Measurements from ENCODE around the gene ITPR1.

ITPR1 gene

GRCh38 chr3:4814904-4815574, 321.9 kb downstream of the ITPR1 start:
- Histone ChIP-seq H3K79me2 (ENCODE audit: insufficient read depth, low read length) (no peaks in the 10 kb centered on the region), H3K27ac (ENCODE audit: low read depth, low read length, poor library complexity, severe bottlenecking) (no peak overlapping the region), H3K9me2 (ENCODE audit: low read depth, low read length) (no peaks in the 10 kb centered on the region), H2AFZ (ENCODE audit: low read length) (no peak overlapping the region), H3K4me1 (ENCODE audit: insufficient read depth, low read length, severe bottlenecking) (no peaks in the 10 kb centered on the region), H3F3A (ENCODE audit: insufficient read depth, low read length) (no peaks in the 10 kb centered on the region), H3K36me3 (ENCODE audit: insufficient read depth, low read length) (no peaks in the 10 kb centered on the region), H3K9me3 (ENCODE audit: low read length) (0 out of 2 replicates have a peak, but pooled peaks cover 3% of the 10 kb centered on the region), H3K27me3 (ENCODE audit: insufficient read depth, low read length) (no peaks in the 10 kb centered on the region), H4K20me1 (ENCODE audit: insufficient read depth, low read length) (no peaks in the 10 kb centered on the region), H3K4me2 (ENCODE audit: low read length) (no peak overlapping the region), H3K4me3 (ENCODE audit: low read depth, low read length, poor library complexity, severe bottlenecking) (no peak overlapping the region), H3K9ac (ENCODE audit: low read length) (no peak overlapping the region)
- TF ChIP-seq CTCF (IDR thresholded peaks at IDR 0.05; ENCODE audit: low read length) (no peak), EZH2 (IDR thresholded peaks at IDR 0.05; ENCODE audit: borderline replicate concordance, low read length) (no peak)

DNA sequence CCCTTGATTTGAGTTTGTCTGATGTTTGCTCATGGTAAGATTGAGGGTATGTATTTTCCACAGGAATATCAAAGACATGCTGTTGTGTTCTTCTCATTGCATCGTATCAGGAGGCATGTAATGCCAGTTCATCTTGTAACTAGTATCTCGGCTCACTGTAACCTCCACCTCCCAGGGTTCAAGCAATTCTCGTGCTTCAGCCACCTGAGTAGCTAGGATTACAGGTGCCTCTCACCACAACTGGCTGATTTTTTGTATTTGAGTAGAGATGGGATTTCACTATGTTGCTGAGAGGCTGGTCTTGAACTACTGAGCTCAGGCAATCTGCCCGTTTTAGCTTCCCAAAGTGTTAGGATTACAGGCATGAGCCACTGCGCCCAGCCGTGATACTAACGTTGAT, 323.2 kb downstream of the ITPR1 start:
- no peak overlapping the region for H3K4me2 ChIP-seq (ENCODE audit: low read length)
- H3K4me1 ChIP-seq (ENCODE audit: insufficient read depth, low read length, severe bottlenecking) = no peaks in the 10 kb centered on the region
- H3K9me2 ChIP-seq (ENCODE audit: low read depth, low read length) = no peaks in the 10 kb centered on the region
- H3K27me3 ChIP-seq (ENCODE audit: insufficient read depth, low read length) = no peaks in the 10 kb centered on the region
- no peak overlapping the region for H3K27ac ChIP-seq (ENCODE audit: low read depth, low read length, poor library complexity, severe bottlenecking)
- no peaks in the 10 kb centered on the region for H3K79me2 ChIP-seq (ENCODE audit: insufficient read depth, low read length)
- no peaks in the 10 kb centered on the region for H3K36me3 ChIP-seq (ENCODE audit: insufficient read depth, low read length)
- no peak overlapping the region for H3K9ac ChIP-seq (ENCODE audit: low read length)
- no peaks in the 10 kb centered on the region for H3F3A ChIP-seq (ENCODE audit: insufficient read depth, low read length)
- H3K9me3 ChIP-seq (ENCODE audit: low read length) = 0 out of 2 replicates have a peak, but pooled peaks cover 3% of the 10 kb centered on the region
- H4K20me1 ChIP-seq (ENCODE audit: insufficient read depth, low read length) = no peaks in the 10 kb centered on the region
- no peak overlapping the region for H2AFZ ChIP-seq (ENCODE audit: low read length)
- no peak overlapping the region for H3K4me3 ChIP-seq (ENCODE audit: low read depth, low read length, poor library complexity, severe bottlenecking)
- TF ChIP-seq CTCF (IDR thresholded peaks at IDR 0.05; ENCODE audit: low read length) (no peak), EZH2 (IDR thresholded peaks at IDR 0.05; ENCODE audit: borderline replicate concordance, low read length) (no peak)

DNA sequence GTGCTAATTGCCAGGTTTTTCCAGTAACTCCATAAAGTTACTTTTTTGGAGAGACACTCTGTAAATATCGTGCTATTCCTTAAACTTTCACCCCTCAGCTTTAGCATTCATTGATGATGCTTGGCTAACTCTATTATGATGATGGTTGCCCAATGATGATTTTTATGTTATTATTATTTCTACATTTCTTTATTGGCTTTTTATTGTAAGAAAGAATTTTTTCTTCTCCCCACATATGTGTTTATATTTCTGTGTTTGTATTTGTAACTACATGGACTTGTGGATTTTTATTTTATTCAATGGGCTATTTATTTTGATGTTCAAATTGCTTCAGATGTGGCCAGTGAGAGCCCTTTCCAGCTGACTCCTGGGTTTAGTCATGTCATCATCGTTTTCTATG, 323.6 kb downstream of the ITPR1 start:
- no peaks in the 10 kb centered on the region for H3K9me2 ChIP-seq (ENCODE audit: low read depth, low read length)
- H3K27me3 ChIP-seq (ENCODE audit: insufficient read depth, low read length) = no peaks in the 10 kb centered on the region
- H3K4me3 ChIP-seq (ENCODE audit: low read depth, low read length, poor library complexity, severe bottlenecking) = no peak overlapping the region
- H3K9ac ChIP-seq (ENCODE audit: low read length) = no peak overlapping the region
- no peak for TF ChIP-seq EZH2 (IDR thresholded peaks at IDR 0.05; ENCODE audit: borderline replicate concordance, low read length)
- TF ChIP-seq CTCF (IDR thresholded peaks at IDR 0.05; ENCODE audit: low read length) = no peak
- H4K20me1 ChIP-seq (ENCODE audit: insufficient read depth, low read length) = no peaks in the 10 kb centered on the region
- H3K4me2 ChIP-seq (ENCODE audit: low read length) = no peak overlapping the region
- no peaks in the 10 kb centered on the region for H3K36me3 ChIP-seq (ENCODE audit: insufficient read depth, low read length)
- no peaks in the 10 kb centered on the region for H3K4me1 ChIP-seq (ENCODE audit: insufficient read depth, low read length, severe bottlenecking)
- no peaks in the 10 kb centered on the region for H3K79me2 ChIP-seq (ENCODE audit: insufficient read depth, low read length)
- 0 out of 2 replicates have a peak, but pooled peaks cover 3% of the 10 kb centered on the region for H3K9me3 ChIP-seq (ENCODE audit: low read length)
- H3K27ac ChIP-seq (ENCODE audit: low read depth, low read length, poor library complexity, severe bottlenecking) = no peak overlapping the region
- H3F3A ChIP-seq (ENCODE audit: insufficient read depth, low read length) = no peaks in the 10 kb centered on the region
- H2AFZ ChIP-seq (ENCODE audit: low read length) = no peak overlapping the region
